Caco-2 (cell line): ENCODE measurements around the gene PDK2. TPM values are rescaled to one million over a fixed set of nuclear protein-coding genes. Genes with fewer than 3 reads are reported as not detected.

ENCODE experiments used
- BruUV-seq: library from RNA; stranded (reverse); fragments of 400-500 nt; replicated peaks from 2 replicates; lab custom pipeline; 2021; lab: Mats Ljungman, UMichigan
- CTCF ChIA-PET: fragments of 300-600 bp; sonication (Branson Sonifier 250); formaldehyde crosslinking; loops from one replicate; lab custom pipeline; 2022; ENCODE audit warnings: antibody characterized with exemption; lab: Charles Lee
- POLR2A ChIA-PET: fragments of 300-600 bp; sonication (Branson Sonifier 250); formaldehyde crosslinking; loops from one replicate; lab custom pipeline; 2022; ENCODE audit warnings: antibody characterized with exemption; lab: Charles Lee
- DNase-seq, 2 experiments: peaks; one replicate each; pipeline versions ENCODE4 v3.0.0 to v3.0.0-alpha.2; 2020 to 2022
- H3K27me3 ChIP-seq: replicated peaks from 2 replicates; pipeline ENCODE4 v1.6.0; 2011; ENCODE audit warnings: low read length; ENCODE audit not compliant: control insufficient read depth, insufficient read depth
- H3K36me3 ChIP-seq: 2 replicates; pipeline ENCODE4 v1.5.1; 2011; ENCODE audit warnings: low read length; ENCODE audit not compliant: control insufficient read depth, insufficient read depth
- H3K4me1 ChIP-seq: fragments of 250-450 bp; sonication (Bioruptor Pico); 2 replicates; pipeline ENCODE4 v1.5.1; 2020; ENCODE audit warnings: mild to moderate bottlenecking
- H3K4me3 ChIP-seq: 2 replicates; pipeline ENCODE4 v1.5.1; 2011; ENCODE audit warnings: low read depth, mild to moderate bottlenecking, control low read depth, low read length
- H3K9me3 ChIP-seq: fragments of 250-450 bp; sonication (Bioruptor Pico); 2 replicates; pipeline ENCODE4 v1.5.1; 2020; ENCODE audit warnings: mild to moderate bottlenecking, moderate library complexity
- H3K27ac Mint-ChIP-seq: one replicate; pipeline ENCODE4 v1.8.0; 2022; ENCODE audit warnings: mixed read lengths; ENCODE audit not compliant: unreplicated experiment
- H3K27me3 Mint-ChIP-seq: one replicate; pipeline ENCODE4 v1.8.0; 2022; ENCODE audit warnings: mixed read lengths; ENCODE audit not compliant: insufficient read depth, unreplicated experiment
- H3K36me3 Mint-ChIP-seq: one replicate; pipeline ENCODE4 v1.8.0; 2022; ENCODE audit warnings: mild to moderate bottlenecking, mixed read lengths; ENCODE audit not compliant: insufficient read depth, unreplicated experiment
- H3K4me1 Mint-ChIP-seq: one replicate; pipeline ENCODE4 v1.8.0; 2022; ENCODE audit warnings: low read depth, mixed read lengths; ENCODE audit not compliant: unreplicated experiment
- H3K4me3 Mint-ChIP-seq: one replicate; pipeline ENCODE4 v1.8.0; 2022; ENCODE audit warnings: mild to moderate bottlenecking, moderate library complexity, mixed read lengths; ENCODE audit not compliant: unreplicated experiment
- H3K9me3 Mint-ChIP-seq: one replicate; pipeline ENCODE4 v1.8.0; 2022; ENCODE audit warnings: mixed read lengths; ENCODE audit not compliant: unreplicated experiment
- CTCF ChIP-seq, 2 experiments: fragments of 200-600 bp in 1 of 2; IDR thresholded peaks; 1 replicate in 1 of 2; 2 replicates in 1 of 2; pipeline versions ENCODE4 v1.5.1 to v1.8.0; 2011 to 2022; ENCODE audit warnings: antibody characterized with exemption in 1 of 2, control low read depth in 1 of 2, inconsistent platforms in 1 of 2, low read depth in 1 of 2, low read length in 1 of 2, mild to moderate bottlenecking in 1 of 2, moderate library complexity in 1 of 2; ENCODE audit not compliant: insufficient read depth in 1 of 2, severe bottlenecking in 1 of 2, unreplicated experiment in 1 of 2
- intact Hi-C: fragments of 100-400 bp; cut with micrococcal nuclease; formaldehyde crosslinking; loops from one replicate; pipeline ENCODE4 v1.10.0; 2022; ENCODE audit not compliant: unreplicated experiment
- total RNA-seq: library from RNA; stranded (reverse); gene quantifications from 2 replicates; pipeline ENCODE4 v1.2.3, GENCODE V29; 2022

Gene PDK2
- total RNA-seq, 1 experiment from 2014 or later = 10.5 TPM

- ChIA-PET POLR2A (interaction anchor here (0.7 kb wide), 1 partner anchor 218 kb away, joined by 3 read pairs; no protein-coding TSS in a partner anchor), CTCF (no interaction called here)
- H3K4me1 ChIP-seq = no peaks in the 10 kb centered on the region
- H3K36me3 Mint-ChIP-seq = no peaks in the 10 kb centered on the region
- no peaks in the 10 kb centered on the region for H3K9me3 ChIP-seq
- no peaks in the 10 kb centered on the region for H3K27me3 Mint-ChIP-seq
- no peaks in the 10 kb centered on the region for H3K4me1 Mint-ChIP-seq
- no peak overlapping the region for H3K4me3 Mint-ChIP-seq
- no peak for TF ChIP-seq CTCF (IDR thresholded peaks at IDR 0.05; ENCODE audit: insufficient read depth in 1 of 2, low read depth in 1 of 2, low read length in 1 of 2, severe bottlenecking in 1 of 2, unreplicated experiment in 1 of 2)
- no peaks in the 10 kb centered on the region for H3K27me3 ChIP-seq
- BruUV-seq = no TSS peak
- H3K4me3 ChIP-seq = no peak overlapping the region
- no peak for DNase-seq
- H3K27ac Mint-ChIP-seq = no peak overlapping the region
- H3K9me3 Mint-ChIP-seq = no peaks in the 10 kb centered on the region
- H3K36me3 ChIP-seq = no peaks in the 10 kb centered on the region
- intact Hi-C loops = no loop called here
Observed at GRCh38 chr17:50096758-50097157, 1.6 kb downstream of the PDK2 start.

DNA sequence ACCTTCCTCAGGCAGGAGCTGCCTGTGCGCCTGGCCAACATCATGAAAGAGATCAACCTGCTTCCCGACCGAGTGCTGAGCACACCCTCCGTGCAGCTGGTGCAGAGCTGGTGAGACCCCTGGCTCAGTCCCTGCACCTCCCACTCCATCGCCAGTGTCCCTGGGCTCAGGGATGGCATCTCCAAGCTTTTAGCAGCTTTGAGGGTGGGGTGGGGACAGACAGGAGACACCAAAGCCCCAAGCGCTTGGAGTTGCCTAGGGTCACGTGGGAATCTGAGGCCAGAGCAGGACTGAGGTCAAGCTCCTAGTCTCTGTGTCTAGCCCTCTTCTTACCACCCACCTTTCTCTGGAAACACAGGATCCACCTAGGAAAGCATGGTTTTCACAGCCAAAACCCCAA lies 2.3 kb downstream of the PDK2 start:
- no peak for TF ChIP-seq CTCF (IDR thresholded peaks at IDR 0.05; ENCODE audit: insufficient read depth in 1 of 2, low read depth in 1 of 2, low read length in 1 of 2, severe bottlenecking in 1 of 2, unreplicated experiment in 1 of 2)
- Histone ChIP-seq H3K9me3 (no peaks in the 10 kb centered on the region), H3K4me1 (no peaks in the 10 kb centered on the region), H3K4me3 (no peak overlapping the region), H3K36me3 (no peaks in the 10 kb centered on the region), H3K27me3 (no peaks in the 10 kb centered on the region)
- ChIA-PET POLR2A (no interaction called here), CTCF (no interaction called here)
- no peak overlapping the region for H3K27ac Mint-ChIP-seq
- H3K36me3 Mint-ChIP-seq = no peaks in the 10 kb centered on the region
- H3K27me3 Mint-ChIP-seq = no peaks in the 10 kb centered on the region
- no peaks in the 10 kb centered on the region for H3K9me3 Mint-ChIP-seq
- intact Hi-C loops = no loop called here
- no TSS peak for BruUV-seq
- H3K4me3 Mint-ChIP-seq = no peak overlapping the region
- no peaks in the 10 kb centered on the region for H3K4me1 Mint-ChIP-seq
- no peak for DNase-seq

- H3K27me3 Mint-ChIP-seq = no peaks in the 10 kb centered on the region
- DNase-seq = no peak
- Histone ChIP-seq H3K4me1 (no peaks in the 10 kb centered on the region), H3K4me3 (no peak overlapping the region), H3K36me3 (no peaks in the 10 kb centered on the region), H3K9me3 (no peaks in the 10 kb centered on the region), H3K27me3 (no peaks in the 10 kb centered on the region)
- intact Hi-C loops = no loop called here
- ChIA-PET CTCF (no interaction called here), POLR2A (no interaction called here)
- TF ChIP-seq CTCF (IDR thresholded peaks at IDR 0.05; ENCODE audit: insufficient read depth in 1 of 2, low read depth in 1 of 2, low read length in 1 of 2, severe bottlenecking in 1 of 2, unreplicated experiment in 1 of 2) = no peak
- H3K9me3 Mint-ChIP-seq = no peaks in the 10 kb centered on the region
- H3K36me3 Mint-ChIP-seq = no peaks in the 10 kb centered on the region
- no TSS peak for BruUV-seq
- H3K4me1 Mint-ChIP-seq = no peaks in the 10 kb centered on the region
- no peak overlapping the region for H3K27ac Mint-ChIP-seq
- no peak overlapping the region for H3K4me3 Mint-ChIP-seq
Observed at GRCh38 chr17:50097926-50098325, 2.8 kb downstream of the PDK2 start.
